Transverse colon (tissue), 3 donors: ENCODE data around the gene MAGI1.

Source experiments
- EP300 ChIP-seq: sonication (generic); formaldehyde crosslinking; IDR thresholded peaks from one replicate; pipeline ENCODE4 v1.6.1; 2017; ENCODE audit warnings: antibody characterized with exemption, low read depth
- POLR2A ChIP-seq: fragments of 450-650 bp; IDR thresholded peaks from one replicate; pipeline ENCODE4 v1.6.1; 2016; ENCODE audit warnings: antibody characterized with exemption, mild to moderate bottlenecking, moderate library complexity
- TF ChIP-seq, protein P1 (sequence below), 5 experiments: fragments of 200-600 bp in 3 of 5; fragments of 450-650 bp in 2 of 5; sonication (generic) in 3 of 5; IDR thresholded peaks; 1 replicate in 2 of 5; 2 replicates in 3 of 5; pipeline ENCODE4 v1.5.1; 2016 to 2017; ENCODE audit warnings: antibody characterized with exemption in 5 of 5, inconsistent platforms in 3 of 5, mild to moderate bottlenecking in 2 of 5, moderate library complexity in 1 of 5

DNA sequence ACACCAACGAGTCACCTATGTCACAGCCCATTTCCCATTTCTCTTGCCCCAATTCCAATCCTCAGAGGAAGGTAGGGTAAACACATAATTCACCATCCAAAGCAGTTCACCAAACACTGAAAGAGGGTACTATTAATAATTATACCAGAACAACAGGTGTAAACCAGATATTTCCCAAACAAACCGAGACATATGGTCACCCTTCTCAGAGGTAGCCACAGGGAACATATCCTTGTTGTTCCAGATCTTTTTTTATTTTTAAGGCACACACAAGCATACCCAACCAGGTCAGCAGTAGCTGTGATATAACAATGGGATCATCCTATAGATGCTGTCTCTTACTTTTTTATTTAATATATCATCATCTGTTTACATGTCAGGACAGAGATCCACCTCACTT lies 24.7 kb downstream of the MAGI1 start:
- no peak for TF ChIP-seq POLR2A
- TF ChIP-seq, protein P1, sequence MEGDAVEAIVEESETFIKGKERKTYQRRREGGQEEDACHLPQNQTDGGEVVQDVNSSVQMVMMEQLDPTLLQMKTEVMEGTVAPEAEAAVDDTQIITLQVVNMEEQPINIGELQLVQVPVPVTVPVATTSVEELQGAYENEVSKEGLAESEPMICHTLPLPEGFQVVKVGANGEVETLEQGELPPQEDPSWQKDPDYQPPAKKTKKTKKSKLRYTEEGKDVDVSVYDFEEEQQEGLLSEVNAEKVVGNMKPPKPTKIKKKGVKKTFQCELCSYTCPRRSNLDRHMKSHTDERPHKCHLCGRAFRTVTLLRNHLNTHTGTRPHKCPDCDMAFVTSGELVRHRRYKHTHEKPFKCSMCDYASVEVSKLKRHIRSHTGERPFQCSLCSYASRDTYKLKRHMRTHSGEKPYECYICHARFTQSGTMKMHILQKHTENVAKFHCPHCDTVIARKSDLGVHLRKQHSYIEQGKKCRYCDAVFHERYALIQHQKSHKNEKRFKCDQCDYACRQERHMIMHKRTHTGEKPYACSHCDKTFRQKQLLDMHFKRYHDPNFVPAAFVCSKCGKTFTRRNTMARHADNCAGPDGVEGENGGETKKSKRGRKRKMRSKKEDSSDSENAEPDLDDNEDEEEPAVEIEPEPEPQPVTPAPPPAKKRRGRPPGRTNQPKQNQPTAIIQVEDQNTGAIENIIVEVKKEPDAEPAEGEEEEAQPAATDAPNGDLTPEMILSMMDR (IDR thresholded peaks at IDR 0.05), result no peak
- TF ChIP-seq EP300, result no peak
